ENCODE measurements around the gene CAV1. TPM values are rescaled to one million over a fixed set of nuclear protein-coding genes. Genes with fewer than 3 reads are reported as not detected.

The CAV1 gene
- total and polyA plus RNA-seq, 2 donors, result 380 to 576 TPM

DNA sequence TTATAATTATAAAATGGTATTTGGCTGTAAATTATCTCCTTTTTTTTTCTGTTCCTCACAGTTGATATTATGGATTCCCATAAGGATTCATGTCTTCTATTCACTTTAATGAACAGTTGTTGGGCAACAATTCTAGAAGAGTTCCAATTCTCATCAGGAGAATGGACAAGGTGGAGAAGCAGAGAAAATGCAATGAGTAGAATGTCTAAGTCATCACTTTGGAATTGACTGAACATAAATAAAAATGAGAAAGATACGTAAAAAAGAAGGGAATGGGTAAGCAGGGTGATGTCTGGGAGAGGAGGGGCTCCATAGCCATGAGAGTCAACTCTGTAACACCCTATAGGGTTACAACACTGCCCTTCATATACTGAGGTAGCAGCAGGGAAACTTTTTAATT is 27.1 kb upstream of the CAV1 start:
- 52% methylated on average over 1 of the region's 1 CpG for WGBS
- H3K36me3 ChIP-seq (ENCODE audit: insufficient read depth), result no peaks in the 10 kb centered on the region
- no peak overlapping the region for H3K4me3 ChIP-seq (ENCODE audit: low read depth, low read length)
- DNase-seq (ENCODE audit: extremely low spot score), result no peak
- H3K4me1 ChIP-seq (ENCODE audit: insufficient read depth), result no peaks in the 10 kb centered on the region
- H3K27ac ChIP-seq (ENCODE audit: low read depth), result no peak overlapping the region

DNA sequence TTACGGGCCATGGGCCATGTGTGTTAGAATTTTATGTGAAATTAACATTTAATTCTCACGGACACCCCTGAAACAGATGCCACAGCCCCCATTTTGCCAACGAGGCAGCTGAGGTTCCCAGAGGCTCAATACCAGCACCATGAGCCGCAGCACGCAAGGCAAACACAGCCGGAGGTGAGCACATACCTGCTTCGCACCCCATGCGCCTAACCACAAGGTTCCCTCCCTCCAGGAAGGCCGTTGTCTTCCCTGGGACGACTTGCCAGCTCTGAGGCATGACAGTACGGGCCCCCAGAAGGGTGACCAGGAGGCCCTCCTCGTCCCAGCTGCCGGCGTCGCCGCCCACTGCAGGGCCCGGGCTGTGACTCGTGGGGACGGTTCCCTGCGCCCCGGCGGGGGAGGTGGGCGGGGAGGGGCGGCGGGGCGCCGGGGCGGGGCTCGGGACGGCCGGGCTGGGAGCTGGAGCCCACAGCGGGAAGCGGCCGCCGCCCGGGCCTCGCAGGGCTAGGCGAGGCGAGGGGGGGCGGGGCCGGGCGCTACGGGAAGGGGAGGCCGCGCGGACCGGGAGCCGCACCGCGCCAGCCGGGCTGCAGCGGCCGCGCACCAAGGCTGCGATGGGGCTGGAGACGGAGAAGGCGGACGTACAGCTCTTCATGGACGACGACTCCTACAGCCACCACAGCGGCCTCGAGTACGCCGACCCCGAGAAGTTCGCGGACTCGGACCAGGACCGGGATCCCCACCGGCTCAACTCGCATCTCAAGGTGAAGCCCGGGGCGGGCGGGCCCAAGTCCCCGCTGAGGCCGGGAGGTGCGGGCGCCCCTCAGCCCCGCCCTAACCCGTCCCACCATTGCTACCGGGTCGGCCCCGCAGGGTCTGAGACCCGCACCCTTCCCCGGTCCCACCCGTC is 25.4 kb upstream of the CAV1 start, which contains the start of gene CAV2:
TSS of gene CAV2 (plus strand) at position 571 of the 910 bp plus-strand sequence. CDS start at position 615, 44 bp downstream.
- H3K4me3 ChIP-seq (ENCODE audit: low read depth, low read length), result peak within 1 kb of the TSS; percentile 52
- H3K27ac ChIP-seq (ENCODE audit: low read depth), result peak within 1 kb of the TSS; percentile 80
- 3% methylated on average over 85 of the region's 86 CpGs for WGBS
- H3K4me1 ChIP-seq (ENCODE audit: insufficient read depth), result no peaks in the 10 kb centered on the region
- DNase-seq (ENCODE audit: extremely low spot score), result no peak
- H3K36me3 ChIP-seq (ENCODE audit: insufficient read depth), result no peaks in the 10 kb centered on the region

DNA sequence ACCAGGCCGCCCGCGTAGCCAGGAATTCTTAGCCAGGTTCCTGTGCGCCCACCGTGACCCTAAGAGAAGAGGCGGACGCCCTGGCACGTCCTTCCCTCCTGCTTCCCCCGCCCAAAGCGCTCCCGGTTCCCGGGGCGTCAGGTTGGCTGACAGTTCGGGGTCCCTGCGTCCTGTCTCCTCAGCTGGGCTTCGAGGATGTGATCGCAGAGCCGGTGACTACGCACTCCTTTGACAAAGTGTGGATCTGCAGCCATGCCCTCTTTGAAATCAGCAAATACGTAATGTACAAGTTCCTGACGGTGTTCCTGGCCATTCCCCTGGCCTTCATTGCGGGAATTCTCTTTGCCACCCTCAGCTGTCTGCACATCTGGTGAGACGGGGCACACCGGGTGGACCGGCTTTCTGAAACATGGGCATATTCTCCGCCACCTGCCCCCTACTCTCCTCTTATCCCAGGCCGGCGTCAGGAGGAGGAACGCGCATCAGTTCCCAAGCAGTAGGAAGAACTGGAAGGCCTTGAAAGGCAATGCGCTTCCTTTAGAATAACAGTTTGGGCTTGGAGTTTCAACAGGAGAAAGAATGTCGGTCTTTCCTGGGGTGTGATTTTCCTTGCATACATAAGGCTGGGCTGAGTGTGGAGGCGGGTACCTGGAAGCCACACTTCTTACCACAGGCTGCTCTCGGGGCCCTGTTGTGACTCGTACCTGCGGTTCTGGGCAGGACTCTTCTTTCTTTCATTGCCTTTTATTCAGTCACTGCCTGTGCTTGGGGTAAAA is 24.6 kb upstream of the CAV1 start:
- H3K4me3 ChIP-seq (ENCODE audit: low read depth, low read length), result peak overlapping the region; percentile 52
- 2% methylated on average over 36 of the region's 36 CpGs for WGBS
- peak overlapping the region; percentile 73 for H3K27ac ChIP-seq (ENCODE audit: low read depth)
- H3K4me1 ChIP-seq (ENCODE audit: insufficient read depth), result no peaks in the 10 kb centered on the region
- DNase-seq (ENCODE audit: extremely low spot score), result no peak
- H3K36me3 ChIP-seq (ENCODE audit: insufficient read depth), result no peaks in the 10 kb centered on the region

DNA sequence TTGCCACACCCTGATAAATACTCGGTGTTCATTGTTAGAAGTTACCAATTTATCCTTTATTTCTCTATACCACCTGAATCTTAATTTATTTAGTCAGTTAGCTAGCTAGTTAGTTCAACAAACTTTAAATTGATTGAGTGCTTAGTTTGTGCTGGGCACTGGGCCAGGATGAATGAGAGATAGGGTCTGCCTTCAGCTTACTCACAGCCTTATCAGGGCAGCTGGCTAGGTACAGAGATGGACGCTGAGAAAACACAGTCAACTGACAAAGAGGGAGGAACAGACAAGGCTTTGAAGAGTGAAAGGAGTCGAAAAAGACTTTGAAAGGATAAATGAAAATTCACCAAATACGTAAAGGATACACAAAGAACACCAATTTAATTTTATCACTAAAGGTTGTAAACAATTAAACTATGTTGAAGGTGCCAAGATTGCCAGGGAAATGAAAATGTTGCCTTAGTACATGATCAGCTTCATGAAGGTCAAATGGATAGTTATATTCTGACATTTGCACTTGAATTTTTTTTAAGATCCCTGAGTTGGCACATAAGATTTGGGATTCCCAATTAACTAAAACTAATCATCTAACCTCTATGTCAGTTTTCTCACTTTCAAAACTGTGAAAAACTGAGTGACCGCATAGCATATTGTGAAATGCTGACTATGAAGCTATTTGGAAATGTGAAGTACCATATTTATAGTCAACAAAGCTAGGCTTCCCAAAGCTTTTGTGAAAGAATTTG is 23.2 kb upstream of the CAV1 start:
- Histone ChIP-seq H3K4me1 (ENCODE audit: insufficient read depth) (no peaks in the 10 kb centered on the region), H3K27ac (ENCODE audit: low read depth) (peak overlapping the region; percentile 43), H3K4me3 (ENCODE audit: low read depth, low read length) (peak overlapping the region; percentile 28), H3K36me3 (ENCODE audit: insufficient read depth) (no peaks in the 10 kb centered on the region)
- DNase-seq (ENCODE audit: extremely low spot score), result no peak
- 36% methylated on average over 5 of the region's 5 CpGs for WGBS

DNA sequence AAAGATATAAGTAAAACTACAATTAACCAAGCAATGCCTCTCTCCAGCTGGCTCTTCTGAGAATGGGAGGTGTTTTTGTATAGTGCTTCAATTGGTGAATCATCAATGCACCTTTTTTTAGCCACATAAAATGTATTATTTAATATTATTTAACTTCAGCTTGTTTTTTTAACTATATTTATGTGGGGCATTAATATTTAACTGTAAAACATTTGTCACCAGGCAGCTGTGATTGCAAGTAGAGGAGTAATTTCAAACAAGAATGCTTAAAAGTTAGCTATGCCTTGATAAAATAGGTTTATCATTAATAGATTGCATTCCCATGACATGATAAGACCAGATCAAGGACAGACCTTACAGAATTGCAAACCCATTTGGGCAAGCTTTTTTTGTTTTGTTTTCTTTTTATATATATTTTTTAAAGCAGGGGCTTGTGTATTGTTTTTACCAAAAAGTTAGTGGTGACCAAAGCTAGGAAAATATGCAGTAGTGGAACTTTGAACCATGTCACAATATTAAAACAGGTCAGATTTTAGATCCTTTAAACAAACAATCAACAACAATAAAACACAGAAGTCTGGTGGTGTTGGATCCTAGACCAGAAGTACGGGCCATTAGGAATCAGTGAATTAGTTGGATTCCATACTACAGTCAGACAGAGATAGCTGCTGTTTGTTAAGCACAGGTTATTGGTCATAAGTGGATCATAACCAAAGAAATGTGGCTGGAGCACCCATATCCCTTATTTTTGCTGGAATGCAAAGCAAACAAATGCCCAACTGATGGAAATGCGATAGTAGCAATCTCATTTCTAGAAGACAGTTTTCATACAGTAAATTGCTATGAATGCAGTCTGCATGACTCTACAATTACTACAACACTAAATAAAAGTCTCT is 22.4 kb upstream of the CAV1 start:
- H3K36me3 ChIP-seq (ENCODE audit: insufficient read depth), result no peaks in the 10 kb centered on the region
- WGBS, result 67% methylated on average over 2 of the region's 2 CpGs
- H3K4me3 ChIP-seq (ENCODE audit: low read depth, low read length), result no peak overlapping the region
- H3K27ac ChIP-seq (ENCODE audit: low read depth), result no peak overlapping the region
- no peak for DNase-seq (ENCODE audit: extremely low spot score)
- H3K4me1 ChIP-seq (ENCODE audit: insufficient read depth), result no peaks in the 10 kb centered on the region

DNA sequence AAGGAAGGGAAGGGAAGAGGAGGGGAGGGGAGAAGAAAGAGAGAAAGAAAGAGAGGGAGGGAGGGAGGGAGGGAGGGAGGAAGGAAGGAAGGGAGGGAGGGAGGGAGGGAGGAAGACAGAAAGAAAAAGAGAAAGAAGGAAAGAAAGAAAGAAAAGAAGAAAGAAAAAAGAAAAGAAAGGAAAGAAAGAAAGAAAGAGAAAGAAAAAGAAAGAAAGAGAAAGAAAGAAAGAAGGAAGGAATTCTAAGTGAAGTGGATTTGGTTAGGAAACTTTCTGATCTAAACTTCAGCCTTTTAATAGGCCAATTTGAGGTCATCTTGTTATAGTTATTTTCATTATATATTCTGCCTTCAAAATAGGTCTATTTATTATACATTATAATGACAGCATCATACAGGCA is 21.0 kb upstream of the CAV1 start:
- Histone ChIP-seq H3K36me3 (ENCODE audit: insufficient read depth) (no peaks in the 10 kb centered on the region), H3K4me3 (ENCODE audit: low read depth, low read length) (no peak overlapping the region), H3K27ac (ENCODE audit: low read depth) (peak overlapping the region; percentile 6), H3K4me1 (ENCODE audit: insufficient read depth) (no peaks in the 10 kb centered on the region)
- no peak for DNase-seq (ENCODE audit: extremely low spot score)

DNA sequence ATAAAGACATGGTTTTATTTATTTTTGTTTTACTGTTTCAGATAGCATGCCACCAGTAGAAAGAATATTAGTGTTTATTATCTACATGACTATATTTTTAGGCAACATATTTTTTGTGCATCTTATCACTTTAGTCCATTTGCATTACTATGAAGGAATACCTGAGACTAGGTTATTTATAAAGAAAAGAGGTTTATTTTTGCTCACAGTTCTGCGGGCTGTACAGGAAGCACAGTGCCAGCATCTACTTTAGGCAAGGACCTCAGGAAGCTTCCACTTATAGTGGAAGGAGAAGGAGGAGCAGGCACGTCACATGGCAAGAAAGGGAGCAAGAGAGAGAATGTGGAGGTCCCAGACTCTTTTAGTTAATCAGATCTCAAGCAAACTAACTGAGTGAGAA is 19.6 kb upstream of the CAV1 start:
- Histone ChIP-seq H3K4me3 (ENCODE audit: low read depth, low read length) (no peak overlapping the region), H3K36me3 (ENCODE audit: insufficient read depth) (no peaks in the 10 kb centered on the region), H3K4me1 (ENCODE audit: insufficient read depth) (no peaks in the 10 kb centered on the region), H3K27ac (ENCODE audit: low read depth) (no peak overlapping the region)
- WGBS, result 71% methylated on average over 2 of the region's 2 CpGs
- DNase-seq (ENCODE audit: extremely low spot score), result no peak

DNA sequence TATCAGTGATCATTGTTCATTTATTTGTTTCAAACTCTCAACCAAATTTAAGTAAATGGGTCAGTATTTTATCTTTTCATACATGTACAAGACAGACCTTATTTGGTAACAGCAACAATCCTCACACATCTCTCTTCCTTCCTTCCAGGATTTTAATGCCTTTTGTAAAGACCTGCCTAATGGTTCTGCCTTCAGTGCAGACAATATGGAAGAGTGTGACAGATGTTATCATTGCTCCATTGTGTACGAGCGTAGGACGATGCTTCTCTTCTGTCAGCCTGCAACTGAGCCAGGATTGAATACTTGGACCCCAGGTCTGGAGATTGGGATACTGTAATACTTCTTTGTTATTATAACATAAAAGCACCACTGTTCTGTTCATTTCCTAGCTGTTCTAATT is 19.0 kb upstream of the CAV1 start:
- H3K27ac ChIP-seq (ENCODE audit: low read depth), result no peak overlapping the region
- H3K4me3 ChIP-seq (ENCODE audit: low read depth, low read length), result no peak overlapping the region
- DNase-seq (ENCODE audit: extremely low spot score), result no peak

DNA sequence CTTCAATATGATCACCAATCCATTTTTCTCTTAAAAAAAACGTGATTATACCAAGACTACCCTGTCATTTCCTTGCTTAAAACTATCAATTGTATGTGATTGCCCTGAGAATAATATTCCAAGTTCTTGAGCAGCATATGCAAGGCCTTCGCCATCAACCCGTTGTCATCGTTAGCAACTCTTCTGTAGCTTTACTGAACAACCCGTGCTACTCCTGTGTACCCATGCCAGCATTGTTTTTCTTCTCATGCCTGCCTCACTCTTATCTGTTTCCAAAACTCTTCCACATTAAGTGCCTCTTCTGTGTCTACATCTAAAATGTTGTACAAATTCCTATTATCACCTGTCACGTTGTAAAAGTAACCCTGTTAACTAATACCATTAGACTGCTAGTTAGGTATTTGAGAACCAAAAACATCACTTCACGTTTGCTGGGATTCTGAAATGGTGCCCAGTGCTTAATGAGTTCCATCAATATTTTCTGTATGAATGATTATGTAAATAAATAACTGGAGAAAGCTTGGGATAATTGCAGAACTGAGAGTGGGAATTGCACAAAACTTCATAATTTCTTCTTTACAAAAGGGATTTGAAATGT is 14.8 kb upstream of the CAV1 start:
- DNase-seq (ENCODE audit: extremely low spot score), result no peak
- H3K4me3 ChIP-seq (ENCODE audit: low read depth, low read length), result no peak overlapping the region
- WGBS, result 79% methylated on average over 7 of the region's 7 CpGs
- no peaks in the 10 kb centered on the region for H3K36me3 ChIP-seq (ENCODE audit: insufficient read depth)
- H3K27ac ChIP-seq (ENCODE audit: low read depth), result no peak overlapping the region
- H3K4me1 ChIP-seq (ENCODE audit: insufficient read depth), result no peaks in the 10 kb centered on the region

More for the DNA sequence above, 19.0 kb upstream of the CAV1 start:
- H3K36me3 ChIP-seq (ENCODE audit: insufficient read depth), result no peaks in the 10 kb centered on the region
- H3K4me1 ChIP-seq (ENCODE audit: insufficient read depth), result no peaks in the 10 kb centered on the region
- WGBS, result 49% methylated on average over 3 of the region's 3 CpGs

DNA sequence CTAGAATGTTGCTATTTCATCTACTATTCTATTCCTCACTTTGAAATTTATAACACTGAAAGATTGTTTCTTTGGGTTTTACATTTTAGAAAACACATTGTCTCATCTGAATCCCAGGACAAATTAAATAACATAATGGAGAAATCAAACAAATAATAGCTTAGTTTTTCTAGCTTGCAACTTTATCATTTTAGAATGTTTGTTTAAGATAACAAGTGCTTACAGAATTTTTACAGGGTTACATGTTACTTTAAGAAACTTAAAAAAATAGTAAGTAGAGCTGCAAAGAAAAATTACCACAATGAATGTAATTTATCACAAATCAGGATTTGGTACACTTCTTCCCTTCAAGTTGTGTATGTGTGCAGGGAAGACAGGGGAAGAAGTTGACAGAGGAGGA is 14.0 kb upstream of the CAV1 start:
- no peaks in the 10 kb centered on the region for H3K4me1 ChIP-seq (ENCODE audit: insufficient read depth)
- DNase-seq (ENCODE audit: extremely low spot score), result no peak
- no peak overlapping the region for H3K4me3 ChIP-seq (ENCODE audit: low read depth, low read length)
- peak overlapping the region; percentile 18 for H3K27ac ChIP-seq (ENCODE audit: low read depth)
- H3K36me3 ChIP-seq (ENCODE audit: insufficient read depth), result no peaks in the 10 kb centered on the region

DNA sequence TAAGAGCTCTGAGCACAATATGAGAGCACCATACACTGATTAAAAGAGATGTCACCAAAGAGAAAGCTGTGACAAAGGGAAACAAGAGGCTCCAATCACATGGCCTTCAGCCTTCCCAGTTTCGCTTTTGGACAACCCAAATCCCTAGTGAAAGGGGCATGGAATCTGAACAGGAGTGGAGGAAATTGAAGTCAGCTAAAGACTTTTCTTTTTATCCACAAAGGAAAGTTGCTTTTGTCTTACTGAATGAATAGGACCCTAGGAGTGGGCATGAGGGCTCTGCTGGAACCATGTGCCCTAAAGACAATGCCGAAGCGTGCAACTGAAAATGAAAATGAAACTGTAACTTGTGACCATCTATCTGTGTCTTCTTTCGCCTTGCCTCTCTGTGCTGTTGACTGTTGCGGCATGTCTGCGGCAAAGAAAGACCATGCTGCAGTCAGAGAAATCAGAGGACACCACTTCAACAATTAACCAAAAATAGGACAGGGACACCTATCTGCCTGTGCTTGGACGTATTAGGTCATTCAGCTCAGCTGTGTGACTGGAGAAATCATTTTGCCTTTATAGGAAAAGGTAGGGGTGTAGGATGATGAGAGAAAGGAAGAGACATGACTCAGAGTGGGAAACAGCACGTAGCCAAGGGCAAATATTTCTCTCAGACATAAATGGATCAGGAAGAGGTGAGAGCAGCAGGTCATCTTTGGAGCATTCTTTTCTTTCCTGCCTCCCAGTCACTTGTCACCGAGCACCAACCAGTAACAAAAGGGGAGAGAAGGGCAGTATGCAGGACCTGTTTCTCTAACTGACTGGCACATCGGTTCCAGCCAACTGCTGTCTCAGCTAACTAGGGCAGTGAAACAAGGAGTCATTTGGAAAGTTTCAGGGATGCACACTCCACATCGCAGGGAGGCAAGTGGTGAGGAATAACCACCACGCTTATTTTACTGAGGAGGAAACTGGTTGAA is 13.0 kb upstream of the CAV1 start:
- 54% methylated on average over 12 of the region's 12 CpGs for WGBS
- H3K4me1 ChIP-seq (ENCODE audit: insufficient read depth), result no peaks in the 10 kb centered on the region
- H3K27ac ChIP-seq (ENCODE audit: low read depth), result peak overlapping the region; percentile 2
- peak overlapping the region; percentile 26 for H3K4me3 ChIP-seq (ENCODE audit: low read depth, low read length)
- no peak for DNase-seq (ENCODE audit: extremely low spot score)
- no peaks in the 10 kb centered on the region for H3K36me3 ChIP-seq (ENCODE audit: insufficient read depth)

All from urinary bladder (tissue), 4 donors.